OCI-M2 (cell line): ENCODE measurements around the gene SMPDL3A.
A peak's percentile ranks its signal among the peaks of the same experiment; 100 is the strongest.

Experiments used
- DNase-seq: peaks from one replicate; lab custom pipeline; 2025; ENCODE audit not compliant: unreplicated experiment; lab: John Stamatoyannopoulos, UW

SMPDL3A gene

DNA sequence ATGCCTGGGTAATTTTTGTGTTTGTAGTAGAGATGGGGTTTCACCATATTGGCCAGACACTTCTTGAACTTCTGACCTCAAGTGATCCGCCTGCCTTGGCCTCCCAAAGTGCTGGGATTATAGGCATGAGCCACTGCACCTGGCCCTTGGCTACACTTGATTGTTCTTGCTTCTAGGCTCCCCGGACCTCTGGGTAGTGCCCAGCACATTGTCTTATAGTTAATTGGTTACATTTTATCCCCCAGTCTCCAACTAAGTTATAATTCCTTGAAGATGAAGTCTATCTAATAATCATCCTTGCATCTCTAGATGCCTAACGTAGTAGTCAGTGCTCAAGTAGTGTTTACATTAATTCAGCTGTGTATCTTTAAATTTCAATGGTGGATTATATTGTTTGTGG is 11.8 kb downstream of the SMPDL3A start:
- DNase-seq, result no peak

DNA sequence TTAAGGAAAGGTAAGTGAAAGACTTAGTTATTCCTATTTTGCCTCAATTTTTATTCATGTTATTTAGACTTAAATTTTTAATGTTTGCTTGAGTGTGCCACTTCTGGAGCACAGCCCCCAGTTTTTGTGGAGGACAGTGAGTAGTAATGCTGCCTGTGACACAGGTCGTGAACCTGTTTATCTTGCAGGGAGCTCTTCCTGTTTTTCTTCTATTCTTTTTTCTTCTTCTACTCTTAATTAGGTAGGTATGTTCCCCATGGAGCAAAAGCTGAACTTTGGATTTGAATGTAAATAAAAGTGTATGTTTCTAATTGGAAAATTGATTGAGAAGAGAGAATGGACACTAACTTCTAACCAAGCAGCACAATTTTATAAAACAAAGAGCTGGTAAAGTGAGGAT is 12.3 kb downstream of the SMPDL3A start:
- DNase-seq, result no peak

DNA sequence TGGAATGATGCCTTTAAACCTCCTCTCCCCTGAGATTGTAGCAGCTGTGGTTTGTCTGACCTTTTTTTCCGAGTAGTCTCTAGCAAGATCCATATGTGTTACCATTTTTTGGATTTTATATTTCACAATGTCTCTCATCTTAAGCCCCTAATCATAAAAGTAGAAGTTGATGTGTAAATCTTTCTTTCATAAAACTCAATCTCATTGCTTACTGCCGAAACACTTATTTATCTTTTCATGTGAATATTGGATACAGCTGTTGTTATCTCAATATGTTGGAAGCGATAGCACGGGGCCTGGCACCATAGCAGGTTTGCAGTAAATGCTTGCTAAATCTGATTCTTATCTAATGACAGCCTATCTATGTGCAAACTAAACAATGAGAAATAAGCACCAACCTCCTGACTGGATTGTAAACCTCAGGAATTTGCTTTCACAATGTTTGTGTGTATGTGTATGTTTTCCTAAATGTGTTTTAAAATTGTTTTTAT is 14.2 kb downstream of the SMPDL3A start:
- no peak for DNase-seq

DNA sequence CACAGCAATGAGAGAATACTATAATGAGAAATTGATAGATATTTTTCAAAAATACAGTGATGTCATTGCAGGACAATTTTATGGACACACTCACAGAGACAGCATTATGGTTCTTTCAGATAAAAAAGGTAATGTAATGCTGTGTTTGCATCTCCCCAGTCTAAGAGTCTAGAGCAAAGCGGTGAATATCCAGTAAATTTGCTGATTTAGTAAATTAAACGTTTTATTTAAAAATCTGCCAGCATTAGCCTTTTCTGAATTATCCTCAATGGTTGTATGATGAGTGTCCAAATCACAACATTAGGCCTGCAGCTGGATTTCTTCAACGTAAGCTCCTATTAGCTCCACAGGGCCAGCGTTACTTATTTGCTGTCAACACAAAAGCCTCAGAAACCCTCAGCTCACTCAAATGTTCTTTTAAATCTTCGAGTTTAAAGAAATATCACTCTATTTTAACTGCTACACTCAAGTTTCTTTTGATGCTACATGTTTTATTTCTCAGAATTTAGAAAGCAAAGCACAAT is 16.0 kb downstream of the SMPDL3A start:
- no peak for DNase-seq

DNA sequence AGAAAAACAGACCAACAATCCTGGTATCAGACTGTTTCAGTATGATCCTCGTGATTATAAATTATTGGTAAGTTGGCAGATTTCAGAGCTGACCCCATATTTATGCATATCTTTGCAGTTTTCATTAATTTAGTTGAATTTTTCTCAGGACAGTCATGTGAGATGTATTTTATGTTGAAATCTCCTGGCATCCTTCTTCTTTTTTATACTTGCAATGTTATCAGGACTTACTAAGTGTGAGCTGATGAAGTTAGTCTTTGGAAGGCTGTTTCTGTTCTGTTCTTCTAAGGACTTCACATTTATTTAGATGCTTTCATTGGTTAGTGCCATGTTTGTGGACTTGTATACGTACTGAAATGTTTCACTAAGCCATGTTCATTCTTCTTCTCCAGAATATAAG is 17.2 kb downstream of the SMPDL3A start:
- no peak for DNase-seq

DNA sequence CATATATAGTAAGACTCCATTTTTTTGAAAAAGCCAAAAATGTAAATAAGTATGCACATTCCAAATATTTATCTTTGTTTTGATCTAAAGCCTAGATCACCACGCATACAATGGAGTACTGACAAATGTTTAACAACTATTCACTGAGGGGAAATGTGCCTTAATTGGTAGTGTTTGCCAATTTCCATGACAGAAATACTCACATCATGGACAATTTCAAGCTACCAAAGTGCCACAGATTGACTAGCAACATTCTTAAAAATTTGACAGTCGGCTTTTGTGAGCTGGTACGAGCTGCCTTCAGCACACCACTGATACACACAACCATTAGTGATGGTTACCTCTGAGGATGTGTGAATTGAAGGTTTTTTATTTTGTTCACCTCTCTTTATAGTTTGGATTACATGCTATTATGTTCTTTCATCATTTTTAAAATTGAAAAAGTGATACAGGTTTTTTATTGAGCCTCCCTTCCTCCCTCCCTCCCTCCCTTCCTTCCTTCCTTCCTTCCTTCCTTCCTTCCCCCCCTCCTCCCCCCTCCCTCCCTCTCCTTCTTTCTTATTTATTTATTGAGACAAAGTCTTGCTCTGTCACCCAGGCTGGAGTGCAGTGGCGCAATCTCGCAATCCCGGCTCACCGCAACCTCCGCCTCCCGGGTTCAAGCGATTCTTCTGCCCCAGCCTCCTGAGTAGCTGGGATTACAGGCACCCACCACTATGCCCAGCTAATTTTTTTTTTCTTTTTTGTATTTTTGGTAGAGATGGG is 19.2 kb downstream of the SMPDL3A start:
- no peak for DNase-seq

DNA sequence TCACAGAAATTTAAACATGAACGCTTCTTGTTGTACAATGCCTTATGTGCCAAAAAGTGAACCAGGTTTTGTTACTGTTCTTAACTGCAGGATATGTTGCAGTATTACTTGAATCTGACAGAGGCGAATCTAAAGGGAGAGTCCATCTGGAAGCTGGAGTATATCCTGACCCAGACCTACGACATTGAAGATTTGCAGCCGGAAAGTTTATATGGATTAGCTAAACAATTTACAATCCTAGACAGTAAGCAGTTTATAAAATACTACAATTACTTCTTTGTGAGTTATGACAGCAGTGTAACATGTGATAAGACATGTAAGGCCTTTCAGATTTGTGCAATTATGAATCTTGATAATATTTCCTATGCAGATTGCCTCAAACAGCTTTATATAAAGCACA is 19.9 kb downstream of the SMPDL3A start:
- DNase-seq, result no peak

DNA sequence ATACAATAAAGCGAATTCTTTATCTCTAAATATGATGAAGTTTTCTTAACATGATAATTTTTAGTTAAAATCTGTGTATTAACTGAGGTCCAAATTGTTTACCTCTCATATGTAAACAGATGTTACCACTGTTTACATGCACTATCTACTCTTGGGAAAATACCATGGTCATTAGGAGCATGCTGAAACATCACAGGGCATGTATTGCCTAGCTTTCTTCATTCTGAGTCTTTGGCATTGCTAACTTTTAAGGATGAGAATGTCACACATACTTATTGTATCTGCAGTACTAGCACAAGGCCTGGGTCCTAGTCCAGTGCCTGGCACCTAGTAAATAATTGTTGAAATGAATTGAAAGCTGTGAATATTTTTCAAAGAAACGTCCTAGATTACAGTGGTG is 20.6 kb downstream of the SMPDL3A start:
- DNase-seq, result no peak

DNA sequence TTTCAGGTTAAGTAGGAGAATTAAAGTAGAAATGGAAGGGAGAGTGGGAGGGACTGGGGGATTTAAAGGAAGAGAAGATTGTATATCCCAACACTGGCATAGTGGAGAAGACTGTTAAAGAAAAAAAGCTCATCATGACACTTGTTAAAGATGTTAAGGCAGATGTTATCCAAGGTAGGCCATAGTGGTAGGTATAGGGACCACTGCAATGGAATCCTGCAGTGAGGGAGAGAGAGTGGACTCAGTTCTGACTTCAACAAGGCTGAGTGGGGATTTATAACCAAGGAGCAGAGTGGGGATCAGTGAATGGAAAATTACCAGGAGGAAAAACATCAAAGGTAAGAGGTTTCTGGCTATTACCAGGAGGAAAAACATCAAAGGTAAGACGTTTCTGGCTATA is 21.1 kb downstream of the SMPDL3A start:
- DNase-seq, result no peak

DNA sequence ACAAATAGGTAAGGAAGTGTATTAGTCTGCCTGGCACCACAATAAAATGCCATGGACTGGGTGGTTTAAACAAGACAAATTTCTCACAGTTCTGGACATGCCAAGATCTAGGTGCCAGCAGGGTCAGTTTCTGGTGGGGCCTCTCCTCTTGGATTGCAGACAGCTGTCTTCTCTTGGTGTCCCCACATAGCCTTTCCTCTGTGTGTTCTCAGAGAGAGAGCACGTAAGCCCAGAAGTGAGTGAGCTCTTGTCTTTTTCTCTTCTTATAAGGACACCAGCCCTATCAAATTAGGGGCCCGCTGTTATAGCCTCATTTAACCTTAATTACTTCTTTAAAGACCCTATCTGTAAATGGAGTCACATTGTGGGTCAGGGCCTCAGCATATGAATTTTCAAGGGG is 28.3 kb downstream of the SMPDL3A start:
- no peak for DNase-seq

DNA sequence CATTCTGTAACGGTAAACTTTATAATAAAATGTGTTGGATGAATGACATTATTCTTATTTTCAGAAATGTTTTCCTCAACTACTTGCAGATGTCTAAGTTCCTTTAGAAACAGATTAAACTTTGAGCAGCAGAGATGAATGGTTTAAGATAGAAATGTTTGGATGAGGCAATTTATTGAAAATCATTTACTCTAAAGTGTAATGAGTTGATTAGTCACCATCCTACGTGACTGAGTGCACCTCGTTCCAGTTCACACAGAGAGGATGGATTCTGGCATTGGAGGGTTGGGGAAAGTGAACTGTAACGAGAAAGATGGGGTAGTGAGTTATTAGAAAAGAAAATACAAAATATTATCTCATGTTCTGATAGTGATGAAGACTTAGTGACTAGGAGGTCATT is 28.7 kb downstream of the SMPDL3A start:
- DNase-seq, result no peak

DNA sequence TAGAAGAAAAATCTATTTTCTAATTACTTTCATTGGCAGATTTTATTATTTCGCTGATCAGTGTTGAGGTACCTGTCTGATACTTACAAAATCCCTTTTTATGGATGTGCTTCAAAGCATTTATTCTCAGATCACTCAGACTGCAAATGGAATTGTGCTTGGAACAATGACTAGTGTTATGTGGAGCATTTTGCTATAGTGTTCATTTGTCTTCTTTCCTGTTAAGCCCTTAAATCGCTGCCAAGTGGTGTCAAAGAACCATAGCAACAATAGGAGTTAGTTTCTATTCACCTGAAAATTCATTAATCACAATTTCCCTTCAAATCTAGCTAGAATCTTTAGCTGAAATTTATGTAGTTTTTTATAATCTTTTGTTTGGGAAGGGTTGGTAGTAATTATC is 29.8 kb downstream of the SMPDL3A start:
- no peak for DNase-seq

DNA sequence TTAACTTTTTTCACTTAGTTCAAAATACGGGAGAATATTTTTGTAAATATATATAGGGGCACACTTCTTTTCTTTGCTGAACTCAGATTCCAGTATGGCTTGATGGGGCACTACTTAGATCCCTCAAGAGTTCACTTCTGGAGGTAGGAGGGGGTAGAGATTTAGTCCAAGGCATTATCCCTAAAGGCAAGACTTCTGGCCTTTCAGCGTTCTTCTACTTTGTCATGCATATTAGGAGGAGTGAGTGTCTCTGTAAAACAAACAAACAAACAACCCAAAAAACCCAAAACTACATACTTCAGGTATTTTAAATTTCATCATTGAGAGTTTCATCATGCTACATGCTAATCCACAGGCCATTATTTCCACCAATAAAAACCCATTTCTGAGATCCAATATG is 32.0 kb downstream of the SMPDL3A start:
- DNase-seq, result no peak

DNA sequence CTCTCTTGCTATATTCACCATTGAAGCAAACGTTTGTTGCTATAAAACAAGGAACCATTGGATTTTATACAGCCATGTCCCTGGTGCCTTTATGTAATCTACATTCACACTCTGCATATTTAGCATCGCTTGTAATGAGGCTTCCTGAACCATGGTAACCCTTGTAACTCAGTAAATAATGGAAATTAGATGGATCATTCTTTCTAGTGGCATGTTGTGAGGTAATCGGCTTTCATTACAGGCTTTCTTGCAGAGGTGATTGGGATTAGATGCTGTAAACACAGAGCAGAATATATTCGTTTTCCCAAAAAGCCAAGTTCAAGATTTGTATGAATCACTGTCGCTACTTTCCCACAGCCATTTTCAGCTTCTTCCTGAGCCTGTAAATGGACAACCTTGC is 36.1 kb downstream of the SMPDL3A start:
- no peak for DNase-seq

DNA sequence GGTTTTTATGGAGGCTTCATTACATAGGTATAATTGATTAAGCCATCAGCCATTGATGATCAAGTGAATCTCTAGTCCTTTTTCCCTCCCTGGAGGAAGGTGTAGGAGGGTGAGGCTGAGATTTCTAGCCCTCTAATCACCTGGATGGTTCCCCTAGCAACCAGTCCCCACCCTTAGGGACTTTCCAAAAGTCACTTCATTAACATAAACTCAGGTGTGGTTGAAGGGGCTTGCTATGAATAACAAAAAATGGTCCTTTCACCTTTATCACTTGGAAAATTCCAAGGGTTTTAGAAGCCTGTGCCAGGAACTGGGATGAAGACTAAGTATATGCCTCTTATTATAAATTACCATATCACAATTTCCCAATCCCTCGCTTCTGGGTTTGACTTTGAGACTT is 40.4 kb downstream of the SMPDL3A start:
- DNase-seq, result no peak

DNA sequence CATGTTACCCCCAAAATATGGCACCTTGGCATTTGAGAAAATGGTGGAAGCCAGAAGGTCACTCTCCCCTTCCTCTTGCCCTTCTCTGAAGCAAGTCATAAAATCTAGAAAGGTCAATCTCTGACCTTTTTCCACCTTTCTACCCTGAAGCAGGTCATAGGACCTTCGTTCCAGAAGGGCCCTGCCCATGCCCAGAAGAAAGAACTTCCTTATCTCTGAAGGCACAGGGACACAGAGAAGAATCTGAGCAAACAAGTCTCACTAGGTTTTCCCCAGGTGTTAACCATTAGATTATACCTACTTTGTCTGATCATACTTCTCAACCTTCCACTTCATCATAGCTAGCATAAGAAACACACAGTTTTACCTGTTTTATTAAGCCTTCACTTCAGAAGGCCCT is 42.5 kb downstream of the SMPDL3A start:
- no peak for DNase-seq

DNA sequence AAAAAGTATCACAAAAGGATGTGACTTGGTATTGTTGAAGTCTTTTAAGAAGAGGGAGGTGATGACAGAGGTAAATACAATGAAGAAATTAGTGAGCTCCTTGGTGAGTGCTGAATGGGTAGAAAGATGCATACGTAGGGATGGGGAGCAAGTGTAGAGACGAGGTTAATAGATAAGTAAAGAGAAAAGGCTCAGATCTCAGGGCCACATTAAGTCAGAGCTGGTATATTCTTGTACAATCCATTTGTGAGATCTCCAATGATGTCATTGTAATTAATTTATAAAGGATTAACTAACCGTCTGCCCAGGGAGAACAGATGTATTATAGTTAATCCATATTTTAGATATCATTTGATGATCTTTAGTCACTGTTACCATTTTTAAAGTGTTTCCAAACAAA is 43.4 kb downstream of the SMPDL3A start:
- DNase-seq, result no peak

DNA sequence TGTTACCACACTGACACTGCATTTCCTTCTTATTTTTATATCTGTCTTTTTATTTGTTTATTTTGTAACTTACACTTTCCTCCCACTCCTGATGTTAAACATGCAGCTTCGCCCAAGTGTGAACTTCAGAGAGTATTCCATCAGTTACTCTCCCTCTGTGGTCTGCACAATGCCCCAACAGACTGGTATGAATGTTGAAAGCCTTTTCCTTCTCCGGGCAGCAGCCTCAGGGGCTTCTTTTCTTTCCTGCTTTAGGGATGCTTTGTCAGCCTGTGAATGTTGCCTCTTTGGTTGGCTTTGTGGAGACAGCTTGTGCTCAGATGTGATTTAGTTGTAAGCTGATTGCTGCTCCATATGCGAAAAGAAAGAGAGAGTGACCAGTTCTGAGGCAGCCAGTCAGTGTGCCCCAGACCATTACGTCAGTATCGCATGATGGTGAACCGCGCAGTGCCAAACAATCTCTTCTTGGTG is 44.0 kb downstream of the SMPDL3A start:
- no peak for DNase-seq

DNA sequence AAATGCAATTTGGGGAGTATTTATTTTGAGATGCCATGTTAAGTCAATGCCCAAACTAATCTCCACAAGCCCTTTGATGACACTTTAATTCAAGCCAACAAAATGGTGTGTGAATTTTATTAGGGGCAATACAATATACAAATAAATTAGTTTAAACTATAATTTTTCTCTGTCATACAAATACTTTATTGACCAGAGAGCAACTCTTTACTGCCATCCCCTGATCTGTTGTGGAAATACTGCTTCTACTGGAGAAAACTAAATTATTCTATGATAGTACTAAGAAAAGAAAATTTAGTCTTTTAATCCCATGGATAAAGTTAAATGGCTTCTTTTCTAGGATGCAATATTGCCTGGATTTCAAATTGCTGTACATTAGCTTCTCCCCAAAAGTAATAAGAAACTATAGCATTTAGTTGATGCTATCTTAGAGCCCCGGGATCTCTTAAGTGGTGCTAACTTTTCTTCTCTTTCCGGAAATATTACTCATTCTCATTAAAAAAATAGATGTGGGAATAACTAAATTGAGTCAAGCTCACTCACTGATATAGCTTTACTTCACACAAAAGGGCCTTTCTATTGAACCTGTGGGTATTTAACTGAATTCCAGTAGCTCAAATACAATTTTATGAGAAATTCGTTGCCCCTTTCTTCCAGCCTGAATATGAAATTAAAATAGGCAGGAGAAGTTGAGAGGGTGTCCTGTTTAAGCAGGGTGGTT is 49.2 kb downstream of the SMPDL3A start:
- no peak for DNase-seq

DNA sequence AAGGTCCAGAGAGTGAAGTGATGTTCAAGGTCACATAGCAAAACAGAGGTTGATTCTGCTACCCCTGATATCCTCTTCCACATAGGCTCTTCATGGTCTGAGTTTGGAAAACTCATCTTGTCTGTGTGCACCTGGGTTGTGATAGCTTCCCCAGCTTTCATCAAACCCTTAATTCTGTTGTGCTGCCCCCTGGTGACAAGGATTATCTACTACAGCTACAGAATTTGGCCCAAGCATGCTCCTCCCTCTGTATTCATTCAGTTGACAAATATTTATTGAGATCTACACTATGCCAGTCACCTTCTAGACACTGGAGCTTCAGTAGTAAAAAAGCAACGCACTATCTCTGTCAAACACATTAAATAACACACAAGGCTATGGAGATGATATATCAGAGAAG is 50.4 kb downstream of the SMPDL3A start:
- peak; percentile 14 for DNase-seq

DNA sequence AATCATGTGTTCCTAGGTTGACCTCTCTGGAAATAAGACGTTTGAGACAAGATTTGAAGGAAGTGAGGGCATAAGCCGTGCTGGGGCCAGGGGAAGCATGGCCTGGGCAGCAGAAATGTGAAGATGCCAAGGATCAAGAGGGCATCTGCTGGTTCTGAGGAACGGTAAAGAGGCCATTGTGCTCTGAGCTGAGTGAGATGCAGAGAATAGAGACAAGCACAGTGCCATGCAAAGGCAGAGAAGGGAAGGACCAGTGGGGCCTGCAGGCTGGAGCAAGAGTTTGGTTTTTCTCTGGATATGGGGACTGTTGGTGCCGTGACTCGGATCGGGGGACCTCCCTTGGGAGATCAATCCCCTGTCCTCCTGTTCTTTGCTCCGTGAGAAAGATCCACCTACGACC is 50.8 kb downstream of the SMPDL3A start:
- no peak for DNase-seq

DNA sequence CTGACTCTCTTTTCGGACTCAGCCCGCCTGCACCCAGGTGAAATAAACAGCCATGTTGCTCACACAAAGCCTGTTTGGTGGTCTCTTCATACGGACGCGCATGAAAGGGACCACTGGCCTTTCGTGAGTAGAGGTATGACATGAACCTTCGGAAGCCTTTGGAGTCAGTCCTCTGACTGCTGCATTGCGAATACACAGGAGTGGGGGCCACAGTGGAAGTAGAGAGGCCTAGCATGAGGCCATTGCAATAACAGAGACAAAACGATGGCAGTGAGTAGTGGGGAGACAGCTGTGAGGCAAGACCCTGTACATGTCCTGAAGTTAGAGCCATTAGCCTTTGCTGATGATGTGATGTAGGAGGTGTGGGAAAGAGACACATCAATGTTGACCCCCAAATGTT is 56.4 kb downstream of the SMPDL3A start:
- DNase-seq, result no peak
